ENCODE results near the gene CAMP. TPM values are rescaled to one million over a fixed set of nuclear protein-coding genes. Genes with fewer than 3 reads are reported as not detected.
"Not testable (repeated sequence)": the region's sequence is repeated elsewhere in the genome, so short reads cannot be mapped to it uniquely, and the experiment has no call there.

Gene CAMP
- total RNA-seq, 1 donor from 2014 or later = 2.3 TPM

GRCh38 chr3:48267782-48268181, 44.5 kb downstream of the CAMP start:
- DNase-seq = no peak
- Histone ChIP-seq H3K27ac (no peak overlapping the region), H3K27me3 (ENCODE audit: low read depth) (no peaks in the 10 kb centered on the region), H3K36me3 (peaks cover 54% of the 10 kb centered on the region), H3K4me3 (no peak overlapping the region), H3K9me3 (no peaks in the 10 kb centered on the region), H3K4me1 (no peaks in the 10 kb centered on the region)
- intact Hi-C loops (cut with DNase I) = no loop called here
- no peak for TF ChIP-seq CTCF (IDR thresholded peaks at IDR 0.05)
- ATAC-seq = no peak

GRCh38 chr3:48268381-48268935, 45.2 kb downstream of the CAMP start:
- H3K27me3 ChIP-seq (ENCODE audit: low read depth) = no peaks in the 10 kb centered on the region
- peak; percentile 53 to 77 for ATAC-seq
- intact Hi-C loops (cut with DNase I) = no loop called here
- H3K9me3 ChIP-seq = no peaks in the 10 kb centered on the region
- no peaks in the 10 kb centered on the region for H3K4me1 ChIP-seq
- peak; percentile 45 for DNase-seq
- H3K27ac ChIP-seq = no peak overlapping the region
- H3K36me3 ChIP-seq = peaks cover 51% of the 10 kb centered on the region
- no peak overlapping the region for H3K4me3 ChIP-seq
- TF ChIP-seq CTCF (IDR thresholded peaks at IDR 0.05) = no peak

GRCh38 chr3:48268936-48269561, 45.8 kb downstream of the CAMP start:
- Histone ChIP-seq H3K4me1 (no peaks in the 10 kb centered on the region), H3K9me3 (no peaks in the 10 kb centered on the region), H3K4me3 (no peak overlapping the region), H3K36me3 (peaks cover 45% of the 10 kb centered on the region), H3K27ac (no peak overlapping the region), H3K27me3 (ENCODE audit: low read depth) (no peaks in the 10 kb centered on the region)
- DNase-seq (no peak), ATAC-seq (peak in 1 of 2 donors; percentile 25)
- no peak for TF ChIP-seq CTCF (IDR thresholded peaks at IDR 0.05)
- intact Hi-C loops (cut with DNase I) = no loop called here

- no peak for TF ChIP-seq CTCF (IDR thresholded peaks at IDR 0.05)
- Histone ChIP-seq H3K4me3 (no peak overlapping the region), H3K4me1 (no peaks in the 10 kb centered on the region), H3K27ac (no peak overlapping the region), H3K27me3 (ENCODE audit: low read depth) (no peaks in the 10 kb centered on the region), H3K36me3 (peaks cover 39% of the 10 kb centered on the region), H3K9me3 (no peaks in the 10 kb centered on the region)
- ATAC-seq = no peak
- intact Hi-C loops (cut with DNase I) = no loop called here
- DNase-seq = no peak
These were observed 46.3 kb downstream of the CAMP start for GRCh38 chr3:48269592-48269991.

GRCh38 chr3:48270306-48270705, 47.0 kb downstream of the CAMP start:
- Histone ChIP-seq H3K27ac (no peak overlapping the region), H3K4me1 (no peaks in the 10 kb centered on the region), H3K27me3 (ENCODE audit: low read depth) (no peaks in the 10 kb centered on the region), H3K36me3 (peaks cover 36% of the 10 kb centered on the region), H3K4me3 (no peak overlapping the region), H3K9me3 (no peaks in the 10 kb centered on the region)
- DNase-seq (no peak), ATAC-seq (no peak)
- TF ChIP-seq CTCF (IDR thresholded peaks at IDR 0.05) = no peak
- intact Hi-C loops (cut with DNase I) = no loop called here

- DNase-seq; ATAC-seq; H3K9me3 ChIP-seq; H3K4me1 ChIP-seq; intact Hi-C loops (cut with DNase I); H3K27me3 ChIP-seq (ENCODE audit: low read depth); H3K27ac ChIP-seq; H3K4me3 ChIP-seq: not testable (repeated sequence)
- H3K36me3 ChIP-seq = peaks cover 32% of the 10 kb centered on the region
These were observed 47.9 kb downstream of the CAMP start for GRCh38 chr3:48271223-48271622.

Measured in lower lobe of right lung (tissue), 2 donors.